ENCODE measurements around the gene MAP1LC3B2.

The MAP1LC3B2 gene

DNA sequence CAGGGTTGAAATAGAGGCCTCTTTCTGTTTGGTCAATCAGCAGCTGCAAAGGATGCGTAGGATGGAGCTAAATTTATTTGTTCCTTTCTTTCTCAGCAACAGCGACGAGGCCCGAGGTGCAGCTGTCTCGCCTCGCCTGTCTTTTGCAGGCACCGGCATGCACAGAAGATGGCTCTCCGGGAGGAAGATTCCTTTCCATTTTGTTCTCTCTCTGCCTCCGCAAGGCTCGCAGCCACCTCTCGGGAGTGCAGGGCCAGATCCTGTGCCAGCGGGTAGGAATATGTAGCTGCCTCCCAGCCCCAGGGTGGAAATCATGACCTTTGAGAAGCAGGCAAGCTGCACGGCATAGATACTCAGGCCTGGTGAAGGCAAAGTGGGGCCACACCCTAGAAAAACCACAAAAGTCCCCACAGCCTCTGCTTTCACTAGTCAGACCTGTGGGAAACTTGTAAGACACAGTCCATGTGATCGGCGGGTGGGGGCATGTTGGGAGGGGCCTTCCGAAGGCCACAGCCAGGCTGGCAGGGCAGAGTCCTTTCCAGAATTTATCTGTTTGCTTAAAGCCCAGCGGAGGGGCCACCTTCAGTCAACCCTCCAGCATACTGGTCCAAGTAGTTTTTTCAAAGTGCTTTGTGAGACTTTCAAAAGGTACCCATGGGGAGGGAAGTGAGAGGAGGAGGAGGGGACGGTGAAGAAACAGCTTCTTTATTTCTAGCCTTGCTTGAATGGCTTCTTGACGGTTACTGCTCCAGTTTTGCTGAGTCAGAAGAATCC is at the start of gene MAP1LC3B2:
TSS of gene MAP1LC3B2 (plus strand) at position 220 of the 774 bp plus-strand sequence. CDS start 16,562 bp downstream, outside the sequence.
- DNase-seq: peak; percentile 95

DNA sequence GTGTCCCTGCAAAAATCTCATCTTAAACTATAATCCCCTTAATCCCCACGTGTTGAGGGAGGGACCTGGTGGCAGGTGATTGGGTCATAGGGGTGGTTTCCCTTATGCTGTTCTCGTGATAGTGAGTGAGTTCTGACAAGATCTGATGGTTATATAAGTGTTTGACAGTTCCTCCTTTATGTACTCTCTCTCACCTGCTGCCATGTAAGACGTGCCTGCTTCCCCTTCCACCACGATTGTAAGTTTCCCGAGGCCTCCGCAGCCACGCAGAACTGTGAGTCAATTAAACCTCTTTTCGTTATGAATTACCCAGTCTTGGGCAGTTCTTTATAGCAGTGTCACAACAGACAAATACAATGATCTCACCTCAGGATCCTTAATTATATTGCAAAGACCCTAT is 45.2 kb upstream of the MAP1LC3B2 start:
- DNase-seq: no peak

DNA sequence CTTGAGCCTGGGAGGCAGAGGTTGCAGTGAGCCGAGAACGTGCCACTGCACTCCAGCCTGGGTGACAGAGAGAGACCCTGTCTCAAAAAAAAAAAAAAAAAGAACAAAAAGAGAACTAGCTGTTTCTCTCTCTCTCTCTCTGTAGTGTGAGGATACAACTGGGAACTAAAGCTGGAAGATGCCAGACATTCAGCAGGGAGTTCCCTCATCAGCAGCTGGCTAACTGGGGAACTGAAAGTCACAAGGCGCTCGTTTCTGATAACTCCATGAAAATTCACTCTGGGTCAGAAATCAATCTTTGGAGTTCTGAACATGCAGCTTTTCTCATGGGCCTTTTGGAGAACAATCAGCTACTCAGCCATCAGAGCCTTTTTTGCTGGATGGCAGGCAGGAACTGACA is 43.5 kb upstream of the MAP1LC3B2 start:
- no peak for DNase-seq

- no peak for DNase-seq
Measured at GRCh38 chr12:116516657-116517056, 42.5 kb upstream of the MAP1LC3B2 start.

- no peak for DNase-seq
Measured at GRCh38 chr12:116517431-116518045, 41.6 kb upstream of the MAP1LC3B2 start.

DNA sequence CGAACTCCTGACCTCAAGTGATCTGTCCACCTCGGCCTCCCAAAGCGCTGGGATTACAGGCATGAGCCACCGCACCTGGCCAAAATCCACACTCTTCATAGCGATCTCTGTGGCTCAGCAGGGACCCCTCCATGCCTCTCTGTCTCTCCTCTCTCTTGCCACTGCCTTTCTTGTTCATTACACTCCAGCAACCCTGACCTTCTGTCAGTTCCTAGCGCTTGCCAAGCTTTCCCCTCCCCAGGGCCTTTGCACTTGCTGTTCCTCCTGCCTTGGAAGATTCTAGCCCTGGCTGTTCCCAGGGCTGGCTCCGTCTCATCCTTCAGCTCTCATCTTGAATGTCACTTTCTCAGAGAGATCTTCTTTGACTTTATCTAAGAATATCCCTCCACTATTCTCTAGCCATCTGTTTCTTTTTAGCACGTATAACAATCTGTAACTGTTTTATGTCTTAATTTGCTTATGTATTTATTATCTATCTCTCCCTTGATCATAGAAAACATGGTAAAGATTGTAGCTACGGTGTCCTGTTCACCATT is 38.9 kb upstream of the MAP1LC3B2 start:
- DNase-seq: no peak

DNA sequence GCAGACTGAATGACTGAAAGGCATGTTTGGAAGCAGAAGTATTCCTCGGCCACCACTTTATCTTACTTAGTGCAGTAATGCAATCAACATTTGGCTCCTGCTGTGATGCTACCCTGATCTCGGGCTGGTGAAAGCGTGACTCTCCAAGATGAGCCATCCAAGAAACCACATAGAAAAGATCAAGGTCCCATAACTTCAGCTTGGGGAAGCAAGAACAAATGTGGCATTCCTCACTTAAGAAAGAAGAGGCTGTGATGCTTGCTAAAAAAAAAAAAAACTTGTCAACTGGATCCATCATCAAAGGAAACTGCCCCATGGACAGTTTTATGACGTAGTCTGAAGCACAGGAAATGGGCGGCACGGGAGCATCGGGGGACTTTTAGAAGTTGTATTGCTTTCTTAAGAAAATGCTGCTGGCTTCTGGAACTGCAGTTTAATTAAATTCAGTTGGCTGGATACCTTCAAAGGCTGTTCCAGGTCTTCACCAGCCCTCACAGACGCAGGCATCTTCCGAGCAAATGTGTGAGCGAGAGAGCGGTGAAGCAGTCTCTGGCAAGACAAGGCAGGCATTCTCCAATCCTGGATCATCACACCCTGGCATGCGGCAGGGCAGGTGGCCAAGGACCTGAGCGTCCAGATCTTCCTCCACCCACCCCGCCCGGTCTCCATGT is 38.2 kb upstream of the MAP1LC3B2 start:
- DNase-seq: no peak

DNA sequence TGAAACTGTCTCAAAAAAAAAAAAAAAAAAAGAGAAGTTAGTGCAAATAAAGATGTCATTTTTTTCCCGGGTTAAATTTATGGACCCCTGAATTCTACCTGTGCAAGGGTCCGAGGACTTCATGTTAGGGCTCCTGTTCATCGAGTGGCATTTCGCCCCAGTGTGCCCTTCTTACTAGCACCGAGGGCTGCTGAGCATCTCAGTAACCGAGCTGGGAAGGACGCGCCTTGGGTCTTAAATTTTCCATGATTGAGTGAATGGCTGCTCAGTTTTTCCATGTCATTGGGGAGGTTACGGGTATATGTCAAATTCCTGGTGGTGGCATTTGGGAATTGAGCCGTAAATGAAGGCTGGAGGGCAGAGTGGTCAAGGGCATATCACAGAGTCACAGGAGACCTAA is 34.9 kb upstream of the MAP1LC3B2 start:
- DNase-seq: no peak

GRCh38 chr12:116524964-116525379 is 34.2 kb upstream of the MAP1LC3B2 start:
- no peak for DNase-seq

DNA sequence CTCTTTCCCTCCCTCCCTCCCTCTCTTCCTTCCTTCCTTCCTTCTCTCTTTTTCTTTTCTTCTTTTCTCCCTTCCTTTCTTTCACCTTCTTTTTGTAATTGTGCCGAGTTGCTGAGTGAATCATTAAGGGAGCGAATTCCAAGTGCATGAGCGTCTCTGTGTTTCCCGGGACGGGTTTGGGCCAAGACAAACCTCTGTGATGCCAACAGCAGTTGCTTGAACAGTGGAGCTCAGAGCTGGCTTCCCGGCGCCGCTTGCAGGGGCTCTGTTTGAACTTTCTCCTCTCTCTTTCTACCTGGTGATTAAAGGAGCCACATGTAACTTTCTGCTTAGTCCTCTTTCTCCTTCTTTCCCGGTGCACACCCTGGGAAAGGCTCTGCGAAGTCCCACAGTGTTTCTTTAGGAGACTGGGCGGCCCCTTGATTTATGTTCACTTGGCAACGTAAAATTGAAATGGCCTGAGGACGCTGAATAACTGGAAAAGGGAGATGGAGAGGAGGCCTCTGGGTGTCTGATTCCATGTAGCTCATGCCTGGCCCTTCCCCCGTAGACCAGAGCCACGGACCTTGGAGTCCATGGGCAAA is 33.7 kb upstream of the MAP1LC3B2 start:
- DNase-seq: no peak

- no peak for DNase-seq
Measured at GRCh38 chr12:116528065-116528464, 31.1 kb upstream of the MAP1LC3B2 start.

DNA sequence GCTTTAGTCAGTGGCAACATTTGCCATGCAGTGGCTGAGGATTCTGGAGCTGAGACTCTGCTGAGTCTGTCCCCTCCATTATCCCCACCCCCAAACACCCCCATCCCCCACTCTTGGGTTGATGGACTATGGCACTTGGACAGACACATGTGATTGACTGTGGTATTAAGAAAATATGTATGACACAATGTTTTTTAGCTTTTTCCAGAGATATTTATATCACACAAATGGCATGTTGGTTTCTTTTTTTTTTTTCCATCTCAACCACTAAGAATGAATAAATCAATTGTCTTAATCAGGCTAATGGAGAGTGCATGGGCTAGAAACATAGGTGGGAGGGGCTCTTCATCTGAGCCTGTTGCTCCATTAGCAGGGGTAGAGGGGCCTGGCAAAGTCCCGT is 30.7 kb upstream of the MAP1LC3B2 start:
- no peak for DNase-seq

DNA sequence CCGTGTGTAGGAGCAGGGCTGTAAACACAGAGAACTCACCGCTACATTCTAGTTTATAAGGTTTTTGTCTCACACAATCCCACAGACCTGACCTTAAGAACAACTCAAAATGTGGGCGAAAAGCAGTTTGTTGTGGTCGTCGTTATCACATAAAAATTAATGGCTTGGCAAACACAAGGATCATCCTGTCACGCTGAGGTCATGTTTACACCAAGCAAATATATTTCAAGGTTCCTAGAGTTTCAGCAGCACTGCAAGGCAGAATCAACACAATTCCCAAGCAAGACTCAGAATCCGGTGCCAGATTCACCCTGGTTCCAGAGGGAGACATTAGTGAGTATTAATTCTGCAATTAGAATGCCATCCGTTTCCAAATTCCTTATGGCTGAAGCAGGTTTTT is 30.1 kb upstream of the MAP1LC3B2 start:
- no peak for DNase-seq

DNA sequence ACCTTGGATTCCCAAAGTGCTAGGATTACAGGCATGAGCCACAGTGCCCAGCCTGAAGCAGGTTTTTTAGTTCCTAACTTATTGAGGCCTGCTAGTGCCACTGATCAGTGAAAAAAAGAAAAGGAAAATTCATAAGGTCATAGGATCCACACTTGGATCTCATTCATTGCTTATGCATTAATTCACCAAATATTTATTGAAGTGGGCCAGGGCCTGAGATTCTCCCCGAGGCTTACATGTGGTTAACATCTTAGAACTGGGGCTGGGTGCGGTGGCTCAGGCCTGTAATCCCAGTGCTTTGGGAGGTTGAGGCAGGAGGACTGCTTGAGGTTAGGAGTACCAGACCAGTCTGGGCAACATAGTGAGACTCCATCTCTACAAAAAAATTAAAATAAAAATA is 29.5 kb upstream of the MAP1LC3B2 start:
- no peak for DNase-seq

GRCh38 chr12:116532428-116532827 is 26.8 kb upstream of the MAP1LC3B2 start:
- no peak for DNase-seq

DNA sequence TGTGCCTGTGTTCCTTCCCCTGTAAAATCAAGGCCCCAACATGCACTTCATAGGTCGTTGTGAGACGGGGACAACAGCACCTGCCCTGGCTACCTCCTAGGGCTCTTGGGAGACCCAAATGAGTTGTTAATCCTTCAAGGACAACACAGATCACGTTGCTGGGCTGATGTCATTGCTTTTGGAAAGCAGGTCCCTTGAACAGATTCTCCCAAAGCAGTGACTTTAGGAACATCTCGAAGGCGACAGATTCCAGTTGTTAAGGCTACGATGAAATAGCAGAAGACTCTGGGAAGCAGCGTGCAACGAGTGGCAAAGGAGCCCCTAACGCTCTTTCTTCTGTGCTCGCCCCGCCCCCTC is 26.2 kb upstream of the MAP1LC3B2 start:
- DNase-seq: no peak

DNA sequence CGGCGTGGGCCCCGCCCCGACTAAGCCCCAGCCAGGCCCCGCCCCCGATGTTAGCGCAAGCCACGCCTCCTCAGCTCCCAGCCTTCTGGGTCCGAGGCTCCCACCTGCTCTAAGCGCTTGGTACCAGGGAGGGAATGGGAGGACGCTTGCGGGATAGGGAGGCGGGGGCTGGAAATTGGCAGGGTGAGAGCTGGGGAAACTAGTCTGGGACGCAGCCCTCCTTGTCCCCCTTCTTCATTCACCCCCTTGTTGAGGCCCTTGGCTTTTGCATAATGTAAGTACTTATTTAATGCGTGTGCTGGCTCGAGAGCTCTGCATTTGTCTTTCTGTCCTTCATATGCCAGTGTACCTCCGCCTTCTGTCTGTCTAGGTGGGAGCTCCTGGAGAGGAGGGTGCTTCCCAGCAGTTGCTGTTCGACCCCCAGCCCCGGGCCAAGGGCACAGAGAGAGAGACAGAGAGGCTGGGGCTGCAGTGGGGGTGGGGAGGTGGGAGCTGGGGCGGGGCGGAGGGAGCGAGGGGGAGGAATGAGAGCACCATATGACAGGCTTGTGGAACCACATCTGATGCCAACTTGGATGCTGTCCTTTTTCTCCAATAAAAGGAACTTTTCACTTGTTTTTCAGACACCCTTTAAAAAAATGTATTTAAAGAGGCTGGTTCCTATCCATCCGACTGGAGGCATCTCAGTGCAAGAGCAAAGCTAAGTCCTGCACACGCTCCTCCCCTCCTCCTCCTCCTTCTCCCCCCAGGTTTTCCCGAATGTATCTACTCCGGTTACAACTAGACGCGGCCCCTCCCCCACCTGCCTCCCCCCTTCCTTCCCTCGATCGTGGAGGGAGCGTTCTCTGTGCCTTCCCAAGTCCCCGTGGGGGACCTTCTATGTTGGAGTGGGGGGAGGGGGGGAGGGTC is 25.6 kb upstream of the MAP1LC3B2 start:
- DNase-seq: peak; percentile 71

DNA sequence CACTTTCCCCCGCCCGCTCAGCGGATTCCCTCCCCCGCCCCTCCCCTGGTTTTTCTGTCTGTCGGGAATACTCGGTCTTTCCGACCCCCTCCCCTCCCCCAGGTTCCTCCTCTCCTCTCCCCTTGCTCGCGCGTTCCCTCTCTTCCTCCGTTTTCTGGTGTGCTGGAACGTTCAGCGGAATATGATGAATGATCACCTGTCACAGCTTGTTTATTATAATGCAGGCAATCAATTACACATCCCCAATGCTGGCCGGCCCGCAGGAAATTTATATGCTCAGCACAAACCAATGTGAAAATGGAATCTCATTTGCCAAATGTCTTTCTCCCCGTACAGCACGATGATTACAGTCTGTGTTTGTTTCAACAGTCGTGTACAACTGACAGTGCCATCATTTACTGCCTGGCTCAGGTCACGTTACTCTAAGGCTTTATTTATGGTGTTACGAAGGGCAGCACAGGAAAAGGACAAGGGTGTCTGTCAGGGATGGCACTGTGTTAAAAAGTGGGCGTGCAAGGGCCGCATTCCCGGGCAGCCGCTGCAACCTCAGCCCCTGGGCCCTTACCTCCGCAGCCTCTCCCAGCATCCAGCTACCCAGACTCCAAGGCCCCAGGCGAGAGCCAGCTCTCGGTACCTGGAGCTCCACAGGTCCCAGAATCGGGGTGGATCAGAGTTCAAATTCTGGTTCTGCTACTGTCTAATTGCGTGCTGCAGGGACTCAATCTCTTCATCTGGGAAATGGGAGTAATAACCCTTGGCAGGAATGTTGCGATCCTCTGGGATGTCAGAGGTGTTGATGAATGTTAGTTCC is 24.7 kb upstream of the MAP1LC3B2 start:
- DNase-seq: no peak

- no peak for DNase-seq
Measured at GRCh38 chr12:116535241-116535640, 23.9 kb upstream of the MAP1LC3B2 start.

GRCh38 chr12:116537101-116537904 is 21.9 kb upstream of the MAP1LC3B2 start:
- peak; percentile 30 for DNase-seq

Data from activated CD4-positive, alpha-beta T cell treated with anti-CD3 and anti-CD28 coated beads, Interleukin-2, amount 50 U/mL, for 16 hours (primary cell).